HepG2 (cell line): ENCODE measurements around the gene HSD11B2. TPM values are rescaled to one million over a fixed set of nuclear protein-coding genes. Genes with fewer than 3 reads are reported as not detected.

Source experiments
- AHDC1 ChIP-seq: sonication (generic); formaldehyde crosslinking; IDR thresholded peaks from 2 replicates; pipeline ENCODE4 v1.5.1; 2020; ENCODE audit warnings: mild to moderate bottlenecking, missing genetic modification reagents, borderline replicate concordance
- HOMEZ ChIP-seq: IDR thresholded peaks from 2 replicates; pipeline ENCODE4 v1.6.1; 2016; ENCODE audit warnings: low read depth
- SIN3A ChIP-seq: IDR thresholded peaks from 2 replicates; pipeline ENCODE4 v1.6.1; 2011; ENCODE audit warnings: low read depth, mild to moderate bottlenecking, control low read depth, low read length, borderline replicate concordance
- SSRP1 ChIP-seq: IDR thresholded peaks from 2 replicates; pipeline ENCODE4 v1.6.1; 2016; ENCODE audit warnings: control low read depth
- ZNF234 ChIP-seq: sonication (generic); formaldehyde crosslinking; conservative IDR thresholded peaks from 2 replicates; pipeline ENCODE4 v1.5.1; 2020; ENCODE audit warnings: mild to moderate bottlenecking, missing genetic modification reagents
- ZNF280B ChIP-seq: sonication (generic); formaldehyde crosslinking; IDR thresholded peaks from 2 replicates; pipeline ENCODE4 v1.5.0; 2020; ENCODE audit warnings: missing genetic modification reagents, mild to moderate bottlenecking, borderline replicate concordance
- polyA plus RNA-seq, 8 experiments: library from polyadenylated mRNA; depleted of rRNA in 3 of 8; stranded (reverse) in 7 of 8; unstranded in 1 of 8; fragments of >200 nt; fragmentation: Illumina TruSeq in 4 of 8; extraction: Trizol in 4 of 8; gene quantifications; 2 replicates each; pipeline versions ENCODE4 v1.2.1 to v1.2.3, GENCODE V29; 2011 to 2016; ENCODE audit warnings: low read depth in 4 of 8, missing spikeins in 1 of 8, mixed read lengths in 1 of 8; ENCODE audit not compliant: insufficient read depth in 1 of 8
- total RNA-seq, 5 experiments: library from RNA; depleted of rRNA; stranded (reverse); fragments of >200 nt; fragmentation: Illumina TruSeq; extraction: Trizol; gene quantifications; 2 replicates each; pipeline ENCODE4 v1.2.3, GENCODE V29; 2016; ENCODE audit warnings: low read depth in 1 of 5
- TF ChIP-seq, protein P1 (sequence below): sonication (generic); formaldehyde crosslinking; IDR thresholded peaks from 2 replicates; pipeline ENCODE4 v1.9.0; 2021; ENCODE audit warnings: missing genetic modification reagents, borderline replicate concordance
- TF ChIP-seq, protein P2 (sequence below): sonication (generic); formaldehyde crosslinking; IDR thresholded peaks from 2 replicates; pipeline ENCODE4 v1.5.1; 2020; ENCODE audit warnings: mild to moderate bottlenecking, missing genetic modification reagents, moderate library complexity
- TF ChIP-seq, protein P3 (sequence below): sonication (generic); formaldehyde crosslinking; IDR thresholded peaks from 2 replicates; pipeline ENCODE4 v1.8.1; 2023; ENCODE audit warnings: missing genetic modification reagents, inconsistent platforms, borderline replicate concordance

Gene HSD11B2
- total and polyA plus RNA-seq, 2 of the 13 experiments (the other 11 are each of a cell fraction or from before 2014, with no cell fraction given) = 8.9 to 13.6 TPM

DNA sequence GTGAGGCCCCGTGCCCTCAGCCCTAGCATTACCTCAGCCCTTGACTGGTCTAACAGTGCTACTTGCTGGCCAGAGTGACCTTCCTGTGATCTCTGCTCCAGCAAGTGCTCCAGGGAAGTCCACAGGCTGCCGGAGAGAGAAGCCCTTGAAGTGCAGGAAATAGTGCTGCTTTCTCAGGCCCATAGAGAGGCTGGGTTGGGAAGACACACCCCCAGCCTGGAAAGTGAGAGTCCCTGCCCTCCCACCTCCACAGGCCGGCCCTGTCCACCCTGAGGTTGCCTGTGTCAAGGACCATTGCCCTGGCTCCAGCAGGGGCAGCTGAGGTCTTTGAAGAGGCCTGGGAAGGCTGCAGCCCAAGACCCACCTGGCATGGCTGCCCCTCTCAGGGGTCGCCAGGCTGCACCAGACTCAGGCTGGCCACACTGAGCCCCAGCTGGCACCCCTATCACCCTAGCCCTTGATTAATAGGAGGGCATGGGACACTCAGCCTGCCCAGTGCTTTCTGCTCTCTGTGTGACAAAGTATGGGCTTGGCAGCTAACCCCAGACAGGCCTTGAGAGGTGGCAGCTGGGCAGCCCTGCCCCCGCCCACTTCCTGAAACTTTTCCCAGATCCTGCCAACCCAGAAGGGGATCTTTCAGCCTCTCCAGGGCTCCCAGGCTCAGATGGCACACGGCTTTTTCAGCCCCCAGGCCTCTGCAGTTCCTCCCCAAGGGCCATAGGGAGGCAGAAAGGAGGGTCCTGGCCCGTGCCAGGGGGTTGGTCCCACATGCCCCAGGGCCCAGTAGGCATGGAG, 28.3 kb downstream of the HSD11B2 start (continued):
- no peak for TF ChIP-seq AHDC1 (CRISPR knock-in tag)
- no peak for TF ChIP-seq SIN3A
- TF ChIP-seq, protein P1, sequence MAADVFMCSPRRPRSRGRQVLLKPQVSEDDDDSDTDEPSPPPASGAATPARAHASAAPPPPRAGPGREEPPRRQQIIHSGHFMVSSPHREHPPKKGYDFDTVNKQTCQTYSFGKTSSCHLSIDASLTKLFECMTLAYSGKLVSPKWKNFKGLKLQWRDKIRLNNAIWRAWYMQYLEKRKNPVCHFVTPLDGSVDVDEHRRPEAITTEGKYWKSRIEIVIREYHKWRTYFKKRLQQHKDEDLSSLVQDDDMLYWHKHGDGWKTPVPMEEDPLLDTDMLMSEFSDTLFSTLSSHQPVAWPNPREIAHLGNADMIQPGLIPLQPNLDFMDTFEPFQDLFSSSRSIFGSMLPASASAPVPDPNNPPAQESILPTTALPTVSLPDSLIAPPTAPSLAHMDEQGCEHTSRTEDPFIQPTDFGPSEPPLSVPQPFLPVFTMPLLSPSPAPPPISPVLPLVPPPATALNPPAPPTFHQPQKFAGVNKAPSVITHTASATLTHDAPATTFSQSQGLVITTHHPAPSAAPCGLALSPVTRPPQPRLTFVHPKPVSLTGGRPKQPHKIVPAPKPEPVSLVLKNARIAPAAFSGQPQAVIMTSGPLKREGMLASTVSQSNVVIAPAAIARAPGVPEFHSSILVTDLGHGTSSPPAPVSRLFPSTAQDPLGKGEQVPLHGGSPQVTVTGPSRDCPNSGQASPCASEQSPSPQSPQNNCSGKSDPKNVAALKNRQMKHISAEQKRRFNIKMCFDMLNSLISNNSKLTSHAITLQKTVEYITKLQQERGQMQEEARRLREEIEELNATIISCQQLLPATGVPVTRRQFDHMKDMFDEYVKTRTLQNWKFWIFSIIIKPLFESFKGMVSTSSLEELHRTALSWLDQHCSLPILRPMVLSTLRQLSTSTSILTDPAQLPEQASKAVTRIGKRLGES (CRISPR knock-in tag) = no peak
- TF ChIP-seq ZNF280B = no peak; the same call in 1 of the 2 replicates
- TF ChIP-seq HOMEZ = no peak
- TF ChIP-seq SSRP1 (CRISPR knock-in tag) = no peak
- no peak for TF ChIP-seq ZNF234 (CRISPR knock-in tag)
- TF ChIP-seq, protein P2, sequence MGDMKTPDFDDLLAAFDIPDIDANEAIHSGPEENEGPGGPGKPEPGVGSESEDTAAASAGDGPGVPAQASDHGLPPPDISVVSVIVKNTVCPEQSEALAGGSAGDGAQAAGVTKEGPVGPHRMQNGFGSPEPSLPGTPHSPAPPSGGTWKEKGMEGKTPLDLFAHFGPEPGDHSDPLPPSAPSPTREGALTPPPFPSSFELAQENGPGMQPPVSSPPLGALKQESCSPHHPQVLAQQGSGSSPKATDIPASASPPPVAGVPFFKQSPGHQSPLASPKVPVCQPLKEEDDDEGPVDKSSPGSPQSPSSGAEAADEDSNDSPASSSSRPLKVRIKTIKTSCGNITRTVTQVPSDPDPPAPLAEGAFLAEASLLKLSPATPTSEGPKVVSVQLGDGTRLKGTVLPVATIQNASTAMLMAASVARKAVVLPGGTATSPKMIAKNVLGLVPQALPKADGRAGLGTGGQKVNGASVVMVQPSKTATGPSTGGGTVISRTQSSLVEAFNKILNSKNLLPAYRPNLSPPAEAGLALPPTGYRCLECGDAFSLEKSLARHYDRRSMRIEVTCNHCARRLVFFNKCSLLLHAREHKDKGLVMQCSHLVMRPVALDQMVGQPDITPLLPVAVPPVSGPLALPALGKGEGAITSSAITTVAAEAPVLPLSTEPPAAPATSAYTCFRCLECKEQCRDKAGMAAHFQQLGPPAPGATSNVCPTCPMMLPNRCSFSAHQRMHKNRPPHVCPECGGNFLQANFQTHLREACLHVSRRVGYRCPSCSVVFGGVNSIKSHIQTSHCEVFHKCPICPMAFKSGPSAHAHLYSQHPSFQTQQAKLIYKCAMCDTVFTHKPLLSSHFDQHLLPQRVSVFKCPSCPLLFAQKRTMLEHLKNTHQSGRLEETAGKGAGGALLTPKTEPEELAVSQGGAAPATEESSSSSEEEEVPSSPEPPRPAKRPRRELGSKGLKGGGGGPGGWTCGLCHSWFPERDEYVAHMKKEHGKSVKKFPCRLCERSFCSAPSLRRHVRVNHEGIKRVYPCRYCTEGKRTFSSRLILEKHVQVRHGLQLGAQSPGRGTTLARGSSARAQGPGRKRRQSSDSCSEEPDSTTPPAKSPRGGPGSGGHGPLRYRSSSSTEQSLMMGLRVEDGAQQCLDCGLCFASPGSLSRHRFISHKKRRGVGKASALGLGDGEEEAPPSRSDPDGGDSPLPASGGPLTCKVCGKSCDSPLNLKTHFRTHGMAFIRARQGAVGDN = peak; percentile 48; the same call in 1 of the 2 replicates
- TF ChIP-seq, protein P3, sequence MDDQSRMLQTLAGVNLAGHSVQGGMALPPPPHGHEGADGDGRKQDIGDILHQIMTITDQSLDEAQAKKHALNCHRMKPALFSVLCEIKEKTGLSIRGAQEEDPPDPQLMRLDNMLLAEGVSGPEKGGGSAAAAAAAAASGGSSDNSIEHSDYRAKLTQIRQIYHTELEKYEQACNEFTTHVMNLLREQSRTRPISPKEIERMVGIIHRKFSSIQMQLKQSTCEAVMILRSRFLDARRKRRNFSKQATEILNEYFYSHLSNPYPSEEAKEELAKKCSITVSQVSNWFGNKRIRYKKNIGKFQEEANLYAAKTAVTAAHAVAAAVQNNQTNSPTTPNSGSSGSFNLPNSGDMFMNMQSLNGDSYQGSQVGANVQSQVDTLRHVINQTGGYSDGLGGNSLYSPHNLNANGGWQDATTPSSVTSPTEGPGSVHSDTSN (CRISPR knock-in tag) = no peak
